Adipocyte (in vitro differentiated cells): ENCODE results near the gene ATXN1.

Experiments used
- DNase-seq: peaks from one replicate; pipeline ENCODE4 v3.0.0-alpha.2; 2015; ENCODE audit warnings: low read depth
- H3K27me3 ChIP-seq: replicated peaks from 2 replicates; pipeline ENCODE4 v1.7.0; 2013; ENCODE audit warnings: mild to moderate bottlenecking, low read length, moderate library complexity; ENCODE audit not compliant: control insufficient read depth, insufficient read depth
- H3K36me3 ChIP-seq: 2 replicates; pipeline ENCODE4 v1.7.0; 2013; ENCODE audit warnings: low read length, mild to moderate bottlenecking, moderate library complexity; ENCODE audit not compliant: control insufficient read depth, insufficient read depth, severe bottlenecking
- H3K4me1 ChIP-seq: 2 replicates; pipeline ENCODE4 v1.7.0; 2013; ENCODE audit warnings: mild to moderate bottlenecking, low read length, moderate library complexity; ENCODE audit not compliant: control insufficient read depth, insufficient read depth
- H3K4me3 ChIP-seq: 2 replicates; pipeline ENCODE4 v1.7.0; 2013; ENCODE audit warnings: mild to moderate bottlenecking, low read length, moderate library complexity
- H3K9ac ChIP-seq: 2 replicates; pipeline ENCODE4 v1.7.0; 2013; ENCODE audit warnings: mild to moderate bottlenecking, low read length, moderate library complexity
- H3K9me3 ChIP-seq: 2 replicates; pipeline ENCODE4 v1.7.0; 2013; ENCODE audit warnings: mild to moderate bottlenecking, low read length, moderate library complexity; ENCODE audit not compliant: control insufficient read depth

ATXN1 gene

DNA sequence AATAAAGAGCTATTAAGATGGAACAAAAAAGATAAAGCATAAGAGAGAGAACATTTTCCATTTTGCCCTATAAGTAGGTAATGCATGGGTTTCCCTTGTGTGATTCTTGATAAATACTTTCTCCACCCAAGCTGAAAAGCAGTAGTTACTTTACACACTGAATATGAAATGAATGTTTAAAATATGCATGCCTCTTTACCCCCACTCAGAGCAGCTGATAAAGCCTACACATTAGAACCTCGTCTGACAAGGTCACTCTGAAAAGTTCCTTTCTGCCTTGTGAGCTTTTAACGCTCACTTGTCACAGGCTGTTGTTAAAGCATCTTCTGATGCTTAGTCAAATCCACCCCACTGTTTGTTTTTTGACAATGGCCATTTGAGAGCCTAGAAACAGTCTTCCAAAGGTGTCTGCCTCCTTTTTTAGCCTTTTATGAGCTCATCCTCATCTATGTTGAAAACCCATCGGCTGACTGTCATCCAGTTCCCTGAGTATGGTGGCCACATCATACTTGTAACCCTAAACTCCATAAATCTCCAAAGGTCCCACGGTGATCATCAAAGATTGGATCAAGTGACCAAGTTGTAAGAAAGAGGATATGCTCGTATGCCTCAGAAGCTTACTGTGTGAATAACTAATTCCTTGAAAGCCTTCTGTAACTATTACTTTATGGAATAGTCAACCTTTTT is 102.8 kb downstream of the ATXN1 start:
- Histone ChIP-seq H3K4me3 (no peak overlapping the region), H3K4me1 (no peaks in the 10 kb centered on the region)
- no peak for DNase-seq

DNA sequence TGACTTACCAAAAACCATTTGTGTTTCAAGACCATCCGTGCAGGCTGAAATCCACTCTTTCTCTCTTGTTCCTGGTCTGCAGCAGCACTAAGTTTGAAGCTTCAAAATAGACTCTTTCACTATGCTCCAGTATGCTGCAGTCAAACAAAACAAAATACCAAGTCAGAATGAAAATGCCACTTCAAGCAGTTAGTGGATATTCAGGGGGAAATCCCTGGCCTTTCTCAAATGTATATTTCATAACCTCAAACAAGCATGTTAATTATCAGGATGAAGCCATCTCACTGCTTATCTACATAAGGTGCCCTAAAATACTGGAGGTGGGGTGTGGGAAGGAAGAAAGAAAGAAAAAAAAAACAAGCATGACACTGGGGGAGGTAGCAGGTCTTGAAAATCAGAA is 103.5 kb downstream of the ATXN1 start:
- H3K27me3 ChIP-seq: no peaks in the 10 kb centered on the region
- no peaks in the 10 kb centered on the region for H3K4me1 ChIP-seq
- DNase-seq: no peak
- H3K9me3 ChIP-seq: peaks cover 6% of the 10 kb centered on the region
- no peak overlapping the region for H3K9ac ChIP-seq
- H3K36me3 ChIP-seq: peaks cover 12% of the 10 kb centered on the region
- no peak overlapping the region for H3K4me3 ChIP-seq

More for the DNA sequence above, 102.8 kb downstream of the ATXN1 start:
- Histone ChIP-seq H3K9me3 (peaks cover 6% of the 10 kb centered on the region), H3K27me3 (no peaks in the 10 kb centered on the region), H3K36me3 (peaks cover 12% of the 10 kb centered on the region), H3K9ac (no peak overlapping the region)

DNA sequence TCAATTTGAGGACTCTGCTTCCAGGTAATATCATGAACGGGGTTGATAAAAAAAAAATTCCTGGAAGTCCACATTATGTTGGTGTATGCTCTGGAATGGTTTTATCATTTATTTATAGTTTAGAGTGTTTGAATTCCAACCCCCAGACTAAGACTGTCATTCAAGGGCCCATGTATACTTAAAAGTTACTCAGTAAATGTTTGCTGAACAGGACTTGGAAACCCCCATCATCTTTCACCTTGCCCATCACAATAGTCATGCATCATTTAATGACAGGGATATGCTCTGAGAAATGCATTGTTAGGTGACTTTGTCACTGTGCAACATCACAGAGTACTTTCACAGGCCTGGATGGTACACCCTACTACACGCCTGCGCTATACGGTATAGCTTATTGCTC is 104.8 kb downstream of the ATXN1 start:
- Histone ChIP-seq H3K4me3 (no peak overlapping the region), H3K9me3 (peaks cover 2% of the 10 kb centered on the region), H3K36me3 (peaks cover 12% of the 10 kb centered on the region), H3K27me3 (no peaks in the 10 kb centered on the region), H3K9ac (no peak overlapping the region), H3K4me1 (no peaks in the 10 kb centered on the region)
- DNase-seq: no peak

DNA sequence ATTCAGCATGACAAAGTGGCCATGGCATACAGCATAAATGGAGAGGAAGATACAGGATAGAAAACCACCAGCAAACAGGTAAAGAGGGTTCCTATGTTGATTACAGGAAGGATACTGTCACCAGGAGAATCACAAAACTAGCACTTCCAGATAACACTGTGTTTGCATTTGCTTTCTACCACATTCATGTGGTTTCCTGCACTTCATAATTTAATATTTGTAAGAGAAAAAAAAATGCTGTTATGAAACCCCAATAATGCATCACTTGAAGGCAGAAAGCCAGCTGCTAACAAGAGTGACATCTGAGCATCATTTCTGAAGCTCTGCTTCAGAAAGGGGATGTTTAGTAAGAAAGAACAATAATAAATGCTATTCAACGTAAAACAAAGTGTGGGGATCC is 106.6 kb downstream of the ATXN1 start:
- DNase-seq: no peak
- Histone ChIP-seq H3K9ac (no peak overlapping the region), H3K36me3 (peaks cover 12% of the 10 kb centered on the region), H3K4me1 (no peaks in the 10 kb centered on the region), H3K27me3 (no peaks in the 10 kb centered on the region), H3K4me3 (no peak overlapping the region), H3K9me3 (no peaks in the 10 kb centered on the region)

DNA sequence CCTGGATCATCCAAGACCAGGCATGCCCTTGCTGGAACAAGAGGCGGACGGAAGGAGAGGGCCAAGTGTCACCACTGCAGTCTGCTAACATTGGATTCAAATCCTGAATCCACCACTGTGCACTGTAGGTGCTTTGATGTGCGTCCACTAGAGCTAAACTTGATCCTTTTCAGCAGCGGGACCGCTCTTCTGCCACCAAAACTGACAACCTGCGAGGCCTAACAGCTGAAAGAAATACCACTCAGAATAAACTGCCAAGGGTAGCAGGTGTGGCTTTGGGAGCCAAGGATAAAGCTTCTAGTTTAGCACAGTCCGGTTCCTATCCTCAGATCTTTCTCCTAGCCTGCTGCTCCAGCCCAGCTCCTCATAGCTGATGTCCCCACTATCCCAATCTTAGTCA is 108.0 kb downstream of the ATXN1 start:
- Histone ChIP-seq H3K9ac (no peak overlapping the region), H3K4me1 (peaks cover 7% of the 10 kb centered on the region), H3K27me3 (no peaks in the 10 kb centered on the region), H3K4me3 (no peak overlapping the region), H3K36me3 (peaks cover 12% of the 10 kb centered on the region), H3K9me3 (no peaks in the 10 kb centered on the region)
- DNase-seq: no peak

DNA sequence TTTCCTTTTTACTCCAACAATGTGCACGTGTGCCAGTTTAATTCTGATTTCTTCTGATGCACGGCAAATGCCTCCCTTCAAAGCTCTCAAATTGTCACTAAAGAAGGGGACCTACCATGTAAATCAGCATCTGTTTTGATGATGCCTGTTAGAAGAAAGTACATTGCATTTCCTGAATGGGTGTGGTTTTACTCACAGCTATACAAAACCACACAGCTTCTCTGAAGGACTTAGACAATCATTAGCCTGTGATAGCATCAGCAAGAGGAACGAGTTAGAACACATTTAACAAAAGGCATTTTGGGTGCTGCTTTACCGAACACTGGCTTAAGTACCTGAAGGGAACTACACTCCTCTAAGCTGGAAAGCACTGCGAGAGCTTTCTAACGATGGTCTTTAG is 109.4 kb downstream of the ATXN1 start:
- no peaks in the 10 kb centered on the region for H3K9me3 ChIP-seq
- H3K9ac ChIP-seq: no peak overlapping the region
- H3K4me3 ChIP-seq: no peak overlapping the region
- H3K36me3 ChIP-seq: peaks cover 7% of the 10 kb centered on the region
- DNase-seq: no peak
- H3K27me3 ChIP-seq: no peaks in the 10 kb centered on the region
- H3K4me1 ChIP-seq: peaks cover 7% of the 10 kb centered on the region

DNA sequence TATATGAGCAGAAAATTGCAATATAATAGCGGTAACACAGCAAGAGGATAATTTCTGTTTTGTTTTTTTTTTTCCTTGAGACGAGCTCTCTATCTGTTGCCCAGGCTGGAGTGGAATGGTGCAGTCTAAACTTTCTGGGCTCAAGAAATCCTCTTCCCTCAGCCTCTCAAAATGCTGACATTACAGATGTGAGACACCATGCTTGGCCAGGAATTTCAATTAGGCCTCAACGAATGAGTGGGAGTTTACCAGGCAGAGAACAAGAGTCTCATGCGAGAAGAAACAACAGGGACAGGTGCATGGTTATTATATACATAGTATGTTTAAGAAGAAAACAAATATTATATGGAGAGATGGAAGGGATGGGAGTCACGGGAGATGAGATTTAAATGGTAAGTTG is 111.4 kb downstream of the ATXN1 start:
- Histone ChIP-seq H3K36me3 (peaks cover 3% of the 10 kb centered on the region), H3K4me3 (no peak overlapping the region), H3K4me1 (peaks cover 7% of the 10 kb centered on the region), H3K9ac (no peak overlapping the region), H3K9me3 (no peaks in the 10 kb centered on the region), H3K27me3 (no peaks in the 10 kb centered on the region)
- DNase-seq: no peak

DNA sequence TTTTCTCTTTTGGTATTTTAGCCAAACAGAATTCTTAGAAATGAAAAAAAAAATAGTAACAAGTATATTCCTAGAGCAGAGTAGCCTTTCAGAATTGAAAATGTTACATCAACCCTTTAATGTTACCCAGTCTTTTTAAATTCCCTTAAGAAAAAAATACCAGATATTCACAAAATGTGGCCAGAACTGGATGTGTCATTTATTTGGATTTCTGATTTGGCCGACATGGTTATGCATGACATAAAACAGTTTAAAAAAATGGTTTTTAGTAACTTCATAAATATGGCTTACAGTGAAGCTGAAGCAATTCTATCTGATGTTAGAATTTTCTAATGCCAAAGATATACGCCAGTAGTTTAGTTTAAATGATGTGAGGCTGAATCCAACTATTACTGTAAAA is 112.0 kb downstream of the ATXN1 start:
- no peak overlapping the region for H3K4me3 ChIP-seq

DNA sequence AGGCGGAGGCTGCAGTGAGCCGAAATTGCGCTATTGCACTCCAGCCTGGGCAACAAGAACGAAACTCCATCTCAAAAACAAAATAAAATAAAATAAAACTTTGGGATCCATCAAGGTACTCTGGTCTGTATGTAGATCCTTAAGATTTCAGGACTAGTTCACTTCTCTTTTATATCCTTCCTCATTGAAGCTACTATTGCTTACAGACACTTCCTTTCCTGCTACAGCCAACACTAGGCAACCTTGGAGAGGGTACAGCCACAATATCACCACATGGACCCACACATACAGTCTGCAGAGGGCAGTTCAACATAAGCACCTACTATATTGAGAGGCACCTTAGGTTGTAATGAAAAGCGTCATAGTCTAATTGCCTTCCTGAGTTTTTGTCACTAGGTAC is 113.3 kb downstream of the ATXN1 start:
- no peaks in the 10 kb centered on the region for H3K9me3 ChIP-seq
- H3K9ac ChIP-seq: no peak overlapping the region
- no peak for DNase-seq
- H3K4me1 ChIP-seq: peaks cover 7% of the 10 kb centered on the region
- peaks cover 3% of the 10 kb centered on the region for H3K36me3 ChIP-seq
- no peak overlapping the region for H3K4me3 ChIP-seq
- no peaks in the 10 kb centered on the region for H3K27me3 ChIP-seq

More for the DNA sequence above, 112.0 kb downstream of the ATXN1 start:
- H3K4me1 ChIP-seq: peaks cover 7% of the 10 kb centered on the region
- H3K9me3 ChIP-seq: no peaks in the 10 kb centered on the region
- no peaks in the 10 kb centered on the region for H3K27me3 ChIP-seq
- H3K9ac ChIP-seq: no peak overlapping the region
- peaks cover 3% of the 10 kb centered on the region for H3K36me3 ChIP-seq
- peak; percentile 44 for DNase-seq

DNA sequence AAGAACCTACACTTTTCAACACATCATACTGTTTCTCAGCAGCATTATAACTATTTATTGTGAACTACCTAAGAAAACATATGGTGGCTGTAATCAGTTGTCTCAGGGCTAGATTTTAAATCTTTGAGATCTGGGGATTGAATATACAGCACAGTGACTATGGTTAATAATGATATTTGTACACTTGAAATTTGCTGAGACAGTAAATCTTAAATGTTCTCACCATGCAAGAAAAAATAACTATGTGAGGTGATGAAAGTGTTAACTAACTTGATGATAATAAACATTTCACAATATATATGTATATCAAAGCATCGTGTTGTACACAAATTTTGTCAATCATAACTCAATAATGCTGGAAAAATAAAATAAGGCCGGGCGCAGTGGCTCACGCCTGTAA is 113.8 kb downstream of the ATXN1 start:
- H3K36me3 ChIP-seq: peaks cover 3% of the 10 kb centered on the region
- no peak overlapping the region for H3K4me3 ChIP-seq
- no peaks in the 10 kb centered on the region for H3K27me3 ChIP-seq
- H3K4me1 ChIP-seq: peaks cover 7% of the 10 kb centered on the region
- DNase-seq: no peak
- H3K9me3 ChIP-seq: no peaks in the 10 kb centered on the region
- H3K9ac ChIP-seq: no peak overlapping the region

DNA sequence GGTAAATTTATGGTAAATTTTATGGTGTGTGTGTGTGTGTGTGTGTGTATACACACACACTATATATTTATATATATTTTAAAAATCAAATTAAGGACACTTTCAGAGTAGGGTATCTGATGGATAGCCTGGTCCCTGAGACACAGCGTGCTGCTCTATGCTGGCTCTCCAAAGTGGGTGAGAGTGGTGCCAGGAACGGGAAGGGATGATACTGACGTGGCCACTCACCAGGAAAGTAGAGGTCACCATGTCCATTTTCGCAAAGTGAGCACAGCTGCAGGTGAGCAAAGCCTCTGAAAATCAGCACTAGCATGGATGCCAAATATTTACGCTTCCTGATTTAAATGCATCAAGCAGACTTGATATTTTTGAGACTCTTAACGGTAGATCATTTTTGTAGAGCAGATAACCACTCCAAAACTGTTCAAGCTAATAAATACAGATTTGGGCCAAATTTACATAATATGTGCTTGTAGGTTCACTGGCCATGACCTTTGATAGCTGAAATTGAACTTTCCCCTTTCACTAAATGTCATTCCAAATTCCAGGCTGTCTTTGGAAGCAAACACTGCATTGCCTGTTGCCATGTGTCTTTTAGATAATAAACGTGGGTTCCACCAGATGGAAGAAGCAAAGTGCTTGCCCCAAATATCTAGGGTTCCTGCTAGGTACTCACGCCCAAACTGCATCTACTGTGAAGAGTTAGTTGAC is 116.6 kb downstream of the ATXN1 start:
- Histone ChIP-seq H3K4me1 (peaks cover 12% of the 10 kb centered on the region), H3K4me3 (no peak overlapping the region), H3K9ac (no peak overlapping the region), H3K36me3 (no peaks in the 10 kb centered on the region), H3K27me3 (no peaks in the 10 kb centered on the region), H3K9me3 (no peaks in the 10 kb centered on the region)
- no peak for DNase-seq
